Stimulated activated effector memory CD8-positive, alpha-beta T cell treated with anti-CD3 and anti-CD28 coated beads, Interleukin-12 subunit alpha, Interleukin-12 subunit beta, amount 100 ng/mL, for 72 hours (primary cell): ENCODE results near the gene BRSK2.

Experiments
- ATAC-seq: fragments of 150-1000 bp; cut with Tn5 transposase; 2 replicates; pipeline ENCODE4 v1.10.0; 2021
- DNase-seq, 2 donors: peaks; one replicate each; pipeline ENCODE4 v3.0.0; 2021 to 2022; ENCODE audit warnings: low spot score in 2 of 2
- H3K27ac Mint-ChIP-seq: one replicate; pipeline ENCODE4 v1.8.0; 2022; ENCODE audit warnings: mild to moderate bottlenecking, mixed read lengths
- H3K36me3 Mint-ChIP-seq: one replicate; pipeline ENCODE4 v1.8.0; 2022; ENCODE audit warnings: mild to moderate bottlenecking, mixed read lengths
- H3K4me1 Mint-ChIP-seq: one replicate; pipeline ENCODE4 v1.8.0; 2022; ENCODE audit warnings: mixed read lengths
- H3K4me3 Mint-ChIP-seq: one replicate; pipeline ENCODE4 v1.8.0; 2022; ENCODE audit warnings: mild to moderate bottlenecking, mixed read lengths
- H3K9me3 Mint-ChIP-seq: one replicate; pipeline ENCODE4 v1.8.0; 2022; ENCODE audit warnings: mixed read lengths

The BRSK2 gene

DNA sequence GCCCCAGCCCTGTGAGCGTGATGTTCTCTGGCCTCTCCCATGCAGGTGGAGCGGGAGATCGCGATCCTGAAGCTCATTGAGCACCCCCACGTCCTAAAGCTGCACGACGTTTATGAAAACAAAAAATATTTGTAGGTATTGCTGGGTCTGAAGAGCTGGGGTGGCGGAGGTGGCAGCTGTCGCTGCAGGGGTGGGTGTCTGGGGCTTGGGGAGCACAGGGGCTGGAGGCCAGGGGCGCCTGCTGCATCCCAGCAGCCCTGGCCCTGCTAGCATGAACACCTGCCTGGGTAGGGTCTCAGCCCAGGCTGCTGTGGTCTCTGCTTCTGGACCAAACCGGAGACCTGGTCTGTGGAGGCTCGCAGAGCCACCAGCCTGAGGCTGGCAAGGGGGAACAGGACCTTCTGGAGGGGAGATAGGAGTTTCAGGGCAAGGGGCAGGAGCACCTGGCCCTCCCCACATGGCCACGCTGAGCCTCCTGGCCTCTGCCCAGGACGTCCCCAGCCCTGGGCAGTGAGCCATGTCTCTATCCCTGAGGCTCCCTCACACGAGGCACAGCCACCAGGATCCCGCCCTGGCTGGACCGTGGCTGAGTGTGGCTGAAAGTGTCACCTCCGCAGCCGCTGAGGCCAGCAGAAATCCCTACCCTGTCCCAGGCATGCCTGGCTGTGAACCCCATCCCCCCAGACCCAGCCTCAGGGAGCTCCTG, 48.7 kb downstream of the BRSK2 start:
- DNase-seq (no peak), ATAC-seq (no peak)
- Mint-ChIP-seq H3K4me1 (no peaks in the 10 kb centered on the region), H3K36me3 (no peaks in the 10 kb centered on the region), H3K9me3 (no peaks in the 10 kb centered on the region), H3K4me3 (no peak overlapping the region), H3K27ac (no peak overlapping the region)

DNA sequence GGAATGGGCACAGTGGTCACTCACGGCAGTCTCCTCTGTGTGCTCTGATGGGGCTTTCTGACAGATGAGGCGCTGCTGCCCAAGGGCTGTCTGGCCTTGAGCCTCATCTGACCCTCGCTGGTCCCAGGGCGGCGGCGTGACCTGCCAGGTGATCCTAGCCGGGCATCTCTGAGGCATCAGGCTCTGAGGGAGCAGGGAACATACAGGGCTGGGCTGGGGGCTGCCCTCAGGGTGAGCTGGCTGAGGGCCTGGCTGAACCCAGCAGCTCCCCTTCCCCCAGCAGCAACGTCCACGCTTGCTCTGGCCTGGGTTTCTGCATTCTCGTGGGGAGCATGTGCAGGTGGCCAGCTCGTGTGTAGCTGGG, 49.2 kb downstream of the BRSK2 start:
- Mint-ChIP-seq H3K27ac (no peak overlapping the region), H3K4me1 (no peaks in the 10 kb centered on the region), H3K4me3 (no peak overlapping the region), H3K36me3 (no peaks in the 10 kb centered on the region), H3K9me3 (no peaks in the 10 kb centered on the region)
- DNase-seq: no peak
- ATAC-seq: no peak

GRCh38 chr11:1439341-1439740, 49.6 kb downstream of the BRSK2 start:
- no peak for ATAC-seq
- Mint-ChIP-seq H3K9me3 (no peaks in the 10 kb centered on the region), H3K36me3 (no peaks in the 10 kb centered on the region), H3K27ac (no peak overlapping the region), H3K4me1 (no peaks in the 10 kb centered on the region), H3K4me3 (no peak overlapping the region)
- DNase-seq: no peak

GRCh38 chr11:1440066-1440465, 50.3 kb downstream of the BRSK2 start:
- DNase-seq (no peak), ATAC-seq (no peak)
- H3K9me3 Mint-ChIP-seq: no peaks in the 10 kb centered on the region
- no peaks in the 10 kb centered on the region for H3K4me1 Mint-ChIP-seq
- H3K36me3 Mint-ChIP-seq: no peaks in the 10 kb centered on the region
- H3K27ac Mint-ChIP-seq: no peak overlapping the region
- H3K4me3 Mint-ChIP-seq: no peak overlapping the region

- no peak for DNase-seq
- no peak for ATAC-seq
- H3K4me1 Mint-ChIP-seq: no peaks in the 10 kb centered on the region
- no peak overlapping the region for H3K4me3 Mint-ChIP-seq
- no peaks in the 10 kb centered on the region for H3K9me3 Mint-ChIP-seq
- no peaks in the 10 kb centered on the region for H3K36me3 Mint-ChIP-seq
- no peak overlapping the region for H3K27ac Mint-ChIP-seq
Measured at GRCh38 chr11:1440496-1440895, 50.8 kb downstream of the BRSK2 start.

DNA sequence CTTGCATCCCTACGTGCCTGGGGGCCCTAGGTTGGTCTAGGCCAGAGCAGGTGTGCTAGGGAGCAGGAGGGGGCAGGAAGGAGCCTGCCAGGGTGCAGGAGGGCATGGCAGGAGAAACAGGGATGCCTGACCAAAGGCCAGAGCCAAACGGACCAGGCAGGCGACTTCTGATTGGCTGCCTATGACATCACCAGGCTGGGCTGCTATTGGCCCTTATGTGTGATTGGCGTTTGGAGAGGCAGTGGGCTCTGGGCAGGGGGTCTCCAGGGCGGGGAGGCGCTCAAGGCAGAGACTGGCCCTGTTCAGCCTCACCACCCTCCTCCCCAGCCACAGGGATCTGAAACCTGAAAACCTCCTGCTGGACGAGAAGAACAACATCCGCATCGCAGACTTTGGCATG, 52.4 kb downstream of the BRSK2 start:
- Mint-ChIP-seq H3K4me3 (no peak overlapping the region), H3K27ac (no peak overlapping the region), H3K9me3 (no peaks in the 10 kb centered on the region), H3K36me3 (no peaks in the 10 kb centered on the region), H3K4me1 (no peaks in the 10 kb centered on the region)
- no peak for DNase-seq
- no peak for ATAC-seq

- ATAC-seq (no peak), DNase-seq (no peak)
- H3K4me3 Mint-ChIP-seq: no peak overlapping the region
- no peaks in the 10 kb centered on the region for H3K36me3 Mint-ChIP-seq
- H3K27ac Mint-ChIP-seq: no peak overlapping the region
- no peaks in the 10 kb centered on the region for H3K4me1 Mint-ChIP-seq
- H3K9me3 Mint-ChIP-seq: no peaks in the 10 kb centered on the region
Measured at GRCh38 chr11:1442807-1443366, 53.2 kb downstream of the BRSK2 start.

- DNase-seq (no peak), ATAC-seq (no peak)
- Mint-ChIP-seq H3K27ac (no peak overlapping the region), H3K36me3 (no peaks in the 10 kb centered on the region), H3K9me3 (no peaks in the 10 kb centered on the region), H3K4me1 (no peaks in the 10 kb centered on the region), H3K4me3 (no peak overlapping the region)
Measured at GRCh38 chr11:1443737-1444136, 54.0 kb downstream of the BRSK2 start.

DNA sequence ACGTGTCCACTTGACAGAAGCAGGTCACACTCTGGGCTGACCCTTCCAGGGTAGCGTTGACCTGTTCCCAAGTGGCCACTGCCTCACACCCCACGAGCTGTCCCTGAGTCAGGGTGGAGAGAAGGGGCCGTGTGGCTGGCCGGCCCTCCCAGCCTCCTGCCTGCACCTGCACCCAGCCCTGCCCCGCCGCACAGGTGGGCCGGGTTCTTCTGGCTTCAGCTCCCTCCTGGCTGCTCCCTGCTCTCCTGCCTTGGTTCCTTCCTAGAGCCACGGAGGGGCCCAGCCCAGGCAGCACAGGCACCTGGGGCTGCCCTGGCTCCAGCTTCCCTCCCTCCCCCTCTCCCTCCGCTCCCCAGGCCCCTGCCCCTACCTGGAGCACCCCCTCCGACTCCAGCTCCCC, 54.6 kb downstream of the BRSK2 start:
- Mint-ChIP-seq H3K4me1 (no peaks in the 10 kb centered on the region), H3K36me3 (no peaks in the 10 kb centered on the region), H3K4me3 (no peak overlapping the region), H3K9me3 (no peaks in the 10 kb centered on the region), H3K27ac (no peak overlapping the region)
- ATAC-seq (no peak), DNase-seq (no peak)

DNA sequence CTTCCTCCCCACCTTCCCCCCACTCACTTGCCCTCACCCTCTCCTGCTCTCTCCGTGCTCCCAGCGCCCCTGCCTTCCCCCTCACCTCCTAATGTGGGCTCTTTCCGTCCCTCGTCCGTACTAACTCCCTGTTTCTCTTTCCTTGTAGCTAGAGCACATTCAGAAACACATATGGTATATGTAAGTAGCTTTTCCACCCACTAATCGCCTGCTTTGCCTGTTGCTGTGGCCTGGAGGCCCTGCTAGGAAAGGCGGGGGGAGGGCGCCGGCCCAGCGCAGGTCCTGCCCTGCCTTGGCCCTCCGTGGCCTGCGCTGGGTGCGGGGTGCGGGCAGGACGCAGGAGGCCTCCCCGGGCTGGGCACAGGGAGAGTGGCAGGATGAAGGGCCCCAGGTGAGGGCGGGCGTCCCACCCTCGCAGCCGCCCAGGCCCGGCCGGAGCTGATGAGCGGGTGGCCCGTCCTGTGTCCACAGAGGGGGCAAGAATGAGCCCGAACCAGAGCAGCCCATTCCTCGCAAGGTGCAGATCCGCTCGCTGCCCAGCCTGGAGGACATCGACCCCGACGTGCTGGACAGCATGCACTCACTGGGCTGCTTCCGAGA, 55.2 kb downstream of the BRSK2 start:
- Mint-ChIP-seq H3K4me1 (no peaks in the 10 kb centered on the region), H3K4me3 (no peak overlapping the region), H3K9me3 (no peaks in the 10 kb centered on the region), H3K27ac (no peak overlapping the region), H3K36me3 (no peaks in the 10 kb centered on the region)
- DNase-seq (no peak), ATAC-seq (no peak)

DNA sequence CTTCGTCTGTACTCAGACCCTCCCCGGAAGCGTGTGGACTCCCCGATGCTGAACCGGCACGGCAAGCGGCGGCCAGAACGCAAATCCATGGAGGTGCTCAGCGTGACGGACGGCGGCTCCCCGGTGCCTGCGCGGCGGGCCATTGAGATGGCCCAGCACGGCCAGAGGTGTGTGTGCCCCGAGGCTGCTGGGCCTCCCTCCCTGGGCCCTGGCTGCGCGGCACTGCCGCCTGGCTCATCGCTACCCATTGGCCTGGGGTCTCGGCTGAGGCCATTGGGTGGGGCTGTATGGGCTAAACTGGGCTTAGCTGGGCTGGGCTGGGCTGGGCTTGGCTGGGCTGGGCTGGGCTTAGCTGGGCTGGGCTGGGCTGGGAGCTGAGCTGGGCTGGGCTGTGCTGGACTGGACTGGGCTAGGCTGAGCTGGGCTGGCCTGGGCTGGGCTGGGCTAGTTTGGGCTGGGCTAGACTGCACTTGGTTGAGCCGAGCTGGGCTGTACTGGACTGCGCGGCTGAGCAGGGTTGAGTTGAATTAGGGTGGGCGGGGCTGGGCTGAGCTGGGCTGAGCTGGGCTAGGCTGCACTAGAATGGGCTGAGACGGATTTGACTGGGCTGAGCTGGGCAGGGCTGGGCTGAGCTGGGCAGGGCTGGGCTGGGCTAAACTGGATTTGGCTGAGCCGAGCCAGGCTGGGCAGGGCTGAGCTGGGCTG, 56.2 kb downstream of the BRSK2 start:
- no peak overlapping the region for H3K4me3 Mint-ChIP-seq
- H3K27ac Mint-ChIP-seq: no peak overlapping the region
- no peaks in the 10 kb centered on the region for H3K4me1 Mint-ChIP-seq
- ATAC-seq (no peak), DNase-seq (no peak)
- no peaks in the 10 kb centered on the region for H3K36me3 Mint-ChIP-seq
- H3K9me3 Mint-ChIP-seq: no peaks in the 10 kb centered on the region

DNA sequence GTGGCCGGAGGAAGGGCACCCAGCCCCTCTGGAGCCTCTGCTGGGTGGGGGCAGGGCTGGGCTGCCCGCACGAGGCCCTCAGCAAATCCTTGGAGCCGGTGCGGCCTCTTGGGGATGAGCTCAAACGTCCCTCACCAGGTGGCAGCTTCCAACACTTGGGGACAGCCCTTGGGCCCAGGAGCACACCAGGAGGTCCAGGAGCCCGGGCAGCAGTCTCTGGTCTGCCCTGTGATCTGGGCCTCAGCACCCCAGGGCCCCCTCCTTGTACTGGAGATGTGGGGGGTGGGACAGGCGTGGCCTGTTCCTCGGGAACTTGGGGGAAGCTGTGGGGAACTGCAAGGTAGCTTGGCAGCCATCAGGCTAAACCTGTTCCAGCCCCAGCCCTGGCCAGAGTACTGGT, 56.9 kb downstream of the BRSK2 start:
- no peak for ATAC-seq

GRCh38 chr11:1447845-1448825, 58.4 kb downstream of the BRSK2 start:
- H3K9me3 Mint-ChIP-seq: no peaks in the 10 kb centered on the region
- DNase-seq (no peak), ATAC-seq (no peak)
- H3K4me1 Mint-ChIP-seq: no peaks in the 10 kb centered on the region
- peaks cover 5% of the 10 kb centered on the region for H3K36me3 Mint-ChIP-seq
- H3K4me3 Mint-ChIP-seq: no peak overlapping the region
- no peak overlapping the region for H3K27ac Mint-ChIP-seq

More for the DNA sequence above, 56.9 kb downstream of the BRSK2 start:
- Mint-ChIP-seq H3K9me3 (no peaks in the 10 kb centered on the region), H3K4me1 (no peaks in the 10 kb centered on the region), H3K4me3 (no peak overlapping the region), H3K27ac (no peak overlapping the region), H3K36me3 (no peaks in the 10 kb centered on the region)
- no peak for DNase-seq

- H3K27ac Mint-ChIP-seq: no peak overlapping the region
- DNase-seq (no peak), ATAC-seq (no peak)
- no peaks in the 10 kb centered on the region for H3K9me3 Mint-ChIP-seq
- H3K4me1 Mint-ChIP-seq: no peaks in the 10 kb centered on the region
- no peak overlapping the region for H3K4me3 Mint-ChIP-seq
- peaks cover 5% of the 10 kb centered on the region for H3K36me3 Mint-ChIP-seq
Measured at GRCh38 chr11:1448882-1449281, 59.1 kb downstream of the BRSK2 start.
